GM23338 (cell line): ENCODE data around the gene CMBL. TPM values are rescaled to one million over a fixed set of nuclear protein-coding genes. Genes with fewer than 3 reads are reported as not detected.

ENCODE experiments used
- ATAC-seq: fragments of 200-7000 bp; cut with Tn5 transposase; 3 replicates; pipeline ENCODE4 v1.9.1; 2020
- DNase-seq: peaks from one replicate; pipeline ENCODE4 v3.0.0-alpha.2; 2015; ENCODE audit warnings: low spot score
- H2AFZ ChIP-seq: fragments of 200-600 bp; sonication (generic); 2 replicates; pipeline ENCODE4 v1.8.0; 2016; ENCODE audit warnings: antibody characterized with exemption, mild to moderate bottlenecking, moderate library complexity
- H3F3A ChIP-seq: fragments of 200-600 bp; sonication (generic); replicated peaks from 2 replicates; pipeline ENCODE4 v1.8.0; 2017; ENCODE audit warnings: antibody characterized with exemption, mixed run types, low read depth
- H3K27ac ChIP-seq: fragments of 200-600 bp; sonication (generic); 2 replicates; pipeline ENCODE4 v1.6.1; 2016; ENCODE audit warnings: low read depth
- H3K27me3 ChIP-seq: fragments of 200-600 bp; sonication (generic); 2 replicates; pipeline ENCODE4 v1.8.0; 2016; ENCODE audit warnings: mild to moderate bottlenecking, mixed run types, moderate library complexity; ENCODE audit not compliant: insufficient read depth
- H3K36me3 ChIP-seq: fragments of 200-600 bp; sonication (generic); 2 replicates; pipeline ENCODE4 v1.8.0; 2016; ENCODE audit warnings: mild to moderate bottlenecking; ENCODE audit not compliant: insufficient read depth
- H3K4me1 ChIP-seq: fragments of 200-600 bp; sonication (generic); 2 replicates; pipeline ENCODE4 v1.8.0; 2016; ENCODE audit warnings: mild to moderate bottlenecking, moderate library complexity; ENCODE audit not compliant: insufficient read depth
- H3K4me2 ChIP-seq: fragments of 200-600 bp; sonication (generic); 2 replicates; pipeline ENCODE4 v1.7.1; 2017; ENCODE audit warnings: mixed run types
- H3K4me3 ChIP-seq: fragments of 200-600 bp; sonication (generic); 2 replicates; pipeline ENCODE4 v1.6.1; 2016; ENCODE audit warnings: mixed run types
- H3K79me2 ChIP-seq: fragments of 200-600 bp; sonication (generic); replicated peaks from 2 replicates; pipeline ENCODE4 v1.8.0; 2017; ENCODE audit warnings: mild to moderate bottlenecking; ENCODE audit not compliant: insufficient read depth
- H3K9me2 ChIP-seq: fragments of 200-600 bp; sonication (generic); 2 replicates; pipeline ENCODE4 v1.8.0; 2017; ENCODE audit not compliant: insufficient read depth
- H4K20me1 ChIP-seq: fragments of 200-600 bp; sonication (generic); replicated peaks from 2 replicates; pipeline ENCODE4 v1.8.0; 2017; ENCODE audit warnings: mild to moderate bottlenecking; ENCODE audit not compliant: insufficient read depth
- H3K27ac Mint-ChIP-seq: 2 replicates; pipeline ENCODE4 v1.8.0; 2020; ENCODE audit warnings: inconsistent platforms, mild to moderate bottlenecking, moderate library complexity, mixed read lengths
- H3K27me3 Mint-ChIP-seq: 3 replicates; pipeline ENCODE4 v1.8.0; 2022; ENCODE audit warnings: low read depth, mild to moderate bottlenecking, moderate library complexity, mixed read lengths, inconsistent platforms; ENCODE audit not compliant: insufficient read depth, poor library complexity
- H3K36me3 Mint-ChIP-seq: 3 replicates; pipeline ENCODE4 v1.8.0; 2021; ENCODE audit warnings: low read depth, mild to moderate bottlenecking, inconsistent platforms, moderate library complexity, mixed read lengths
- H3K4me1 Mint-ChIP-seq: 3 replicates; pipeline ENCODE4 v1.8.0; 2020; ENCODE audit warnings: mild to moderate bottlenecking, inconsistent platforms, mixed read lengths
- H3K4me3 Mint-ChIP-seq: 3 replicates; pipeline ENCODE4 v1.8.0; 2021; ENCODE audit warnings: moderate library complexity, mild to moderate bottlenecking, inconsistent platforms, mixed read lengths
- H3K9me3 Mint-ChIP-seq: 3 replicates; pipeline ENCODE4 v1.8.0; 2020; ENCODE audit warnings: moderate library complexity, mild to moderate bottlenecking, inconsistent platforms, mixed read lengths
- EZH2 ChIP-seq: fragments of 200-600 bp; sonication (generic); IDR thresholded peaks from one replicate; pipeline ENCODE4 v1.8.0; 2017; ENCODE audit warnings: antibody characterized with exemption, mild to moderate bottlenecking, low read depth; ENCODE audit not compliant: unreplicated experiment
- EZH2phosphoT487 ChIP-seq: fragments of 200-600 bp; sonication (generic); IDR thresholded peaks from one replicate; pipeline ENCODE4 v1.8.1; 2018; ENCODE audit warnings: antibody characterized with exemption; ENCODE audit not compliant: unreplicated experiment
- JUNB ChIP-seq: IDR thresholded peaks from one replicate; pipeline ENCODE4 v1.6.1; 2016; ENCODE audit warnings: antibody characterized with exemption; ENCODE audit not compliant: unreplicated experiment
- ZNF114 ChIP-seq: fragments of 250-450 bp; sonication (Bioruptor Pico); IDR thresholded peaks from 2 replicates; pipeline ENCODE4 v1.5.0; 2020; ENCODE audit warnings: mild to moderate bottlenecking, moderate library complexity
- ZNF331 ChIP-seq: fragments of 250-450 bp; sonication (Bioruptor Pico); IDR thresholded peaks from 2 replicates; pipeline ENCODE4 v1.5.0; 2020; ENCODE audit warnings: low read depth, mild to moderate bottlenecking, moderate library complexity
- polyA plus RNA-seq: library from polyadenylated mRNA; unstranded; fragments of >200 nt; fragmentation: Nextera tagmentation; extraction: Ambion mirVana; gene quantifications from 2 replicates; pipeline ENCODE4 v1.2.1, GENCODE V29; 2016
- total RNA-seq: library from RNA; depleted of rRNA; stranded (reverse); fragments of >200 nt; shearing (Covaris generic); gene quantifications from 2 replicates; pipeline ENCODE4 v1.2.3, GENCODE V29; 2014
- TF ChIP-seq, protein P1 (sequence below), 2 experiments: fragments of 200-600 bp in 1 of 2; sonication (generic) in 1 of 2; conservative IDR thresholded peaks; 2 replicates each; pipeline versions ENCODE4 v1.5.1 to v1.6.1; 2016 to 2017; ENCODE audit warnings: antibody characterized with exemption in 2 of 2, low read depth in 2 of 2, mild to moderate bottlenecking in 2 of 2, moderate library complexity in 1 of 2
- TF ChIP-seq, protein P2 (sequence below): IDR thresholded peaks from one replicate; pipeline ENCODE4 v1.6.1; 2018; ENCODE audit warnings: antibody characterized with exemption; ENCODE audit not compliant: unreplicated experiment
- TF ChIP-seq, protein P3 (sequence below): fragments of 250-450 bp; sonication (Bioruptor Pico); IDR thresholded peaks from 2 replicates; pipeline ENCODE4 v1.5.0; 2020; ENCODE audit warnings: mild to moderate bottlenecking, moderate library complexity
- TF ChIP-seq, protein P4 (sequence below): IDR thresholded peaks from 2 replicates; pipeline ENCODE4 v1.6.1; 2016; ENCODE audit warnings: antibody characterized with exemption

The CMBL gene
- total and polyA plus RNA-seq, 2 experiments from 2014 or later = 13.2 to 24.1 TPM

DNA sequence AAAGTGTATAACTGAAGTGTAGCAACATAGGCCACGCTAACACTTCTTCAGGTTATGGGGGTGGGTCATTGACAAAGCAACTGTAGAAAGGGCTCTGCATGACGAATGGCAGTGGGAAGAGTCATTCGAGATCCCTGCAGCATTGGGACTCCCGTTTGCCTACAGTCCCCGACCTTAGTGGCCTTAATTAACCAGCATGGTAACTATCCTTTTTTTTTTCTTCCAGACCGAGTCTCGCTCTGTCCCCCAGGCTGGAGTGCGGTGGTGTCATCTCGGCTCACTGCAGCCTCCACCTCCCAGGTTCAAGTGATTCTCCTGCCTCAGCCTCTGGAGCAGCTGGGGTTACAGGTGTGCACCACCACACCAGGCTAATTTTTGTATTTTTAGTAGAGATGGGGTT lies 14.2 kb upstream of the CMBL start:
- H3K27ac Mint-ChIP-seq = no peak overlapping the region

More for the DNA sequence above, 14.2 kb upstream of the CMBL start:
- Histone ChIP-seq H3K4me2 (no peak overlapping the region), H3F3A (no peaks in the 10 kb centered on the region), H3K27ac (no peak overlapping the region), H3K4me3 (no peak overlapping the region), H4K20me1 (no peaks in the 10 kb centered on the region), H3K27me3 (no peaks in the 10 kb centered on the region), H3K4me1 (no peaks in the 10 kb centered on the region), H3K79me2 (no peaks in the 10 kb centered on the region), H3K9me2 (no peaks in the 10 kb centered on the region; the same call in 1 of the 2 replicates), H3K36me3 (no peaks in the 10 kb centered on the region), H2AFZ (no peak overlapping the region)
- TF ChIP-seq, protein P1, sequence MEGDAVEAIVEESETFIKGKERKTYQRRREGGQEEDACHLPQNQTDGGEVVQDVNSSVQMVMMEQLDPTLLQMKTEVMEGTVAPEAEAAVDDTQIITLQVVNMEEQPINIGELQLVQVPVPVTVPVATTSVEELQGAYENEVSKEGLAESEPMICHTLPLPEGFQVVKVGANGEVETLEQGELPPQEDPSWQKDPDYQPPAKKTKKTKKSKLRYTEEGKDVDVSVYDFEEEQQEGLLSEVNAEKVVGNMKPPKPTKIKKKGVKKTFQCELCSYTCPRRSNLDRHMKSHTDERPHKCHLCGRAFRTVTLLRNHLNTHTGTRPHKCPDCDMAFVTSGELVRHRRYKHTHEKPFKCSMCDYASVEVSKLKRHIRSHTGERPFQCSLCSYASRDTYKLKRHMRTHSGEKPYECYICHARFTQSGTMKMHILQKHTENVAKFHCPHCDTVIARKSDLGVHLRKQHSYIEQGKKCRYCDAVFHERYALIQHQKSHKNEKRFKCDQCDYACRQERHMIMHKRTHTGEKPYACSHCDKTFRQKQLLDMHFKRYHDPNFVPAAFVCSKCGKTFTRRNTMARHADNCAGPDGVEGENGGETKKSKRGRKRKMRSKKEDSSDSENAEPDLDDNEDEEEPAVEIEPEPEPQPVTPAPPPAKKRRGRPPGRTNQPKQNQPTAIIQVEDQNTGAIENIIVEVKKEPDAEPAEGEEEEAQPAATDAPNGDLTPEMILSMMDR (conservative IDR thresholded peaks at IDR 0.05; ENCODE audit: low read depth in 2 of 2) = no peak
- TF ChIP-seq JUNB (no peak), ZNF114 (CRISPR knock-in tag) (no peak), ZNF331 (CRISPR knock-in tag) (no peak), EZH2 (no peak), EZH2phosphoT487 (no peak)
- TF ChIP-seq, protein P2, sequence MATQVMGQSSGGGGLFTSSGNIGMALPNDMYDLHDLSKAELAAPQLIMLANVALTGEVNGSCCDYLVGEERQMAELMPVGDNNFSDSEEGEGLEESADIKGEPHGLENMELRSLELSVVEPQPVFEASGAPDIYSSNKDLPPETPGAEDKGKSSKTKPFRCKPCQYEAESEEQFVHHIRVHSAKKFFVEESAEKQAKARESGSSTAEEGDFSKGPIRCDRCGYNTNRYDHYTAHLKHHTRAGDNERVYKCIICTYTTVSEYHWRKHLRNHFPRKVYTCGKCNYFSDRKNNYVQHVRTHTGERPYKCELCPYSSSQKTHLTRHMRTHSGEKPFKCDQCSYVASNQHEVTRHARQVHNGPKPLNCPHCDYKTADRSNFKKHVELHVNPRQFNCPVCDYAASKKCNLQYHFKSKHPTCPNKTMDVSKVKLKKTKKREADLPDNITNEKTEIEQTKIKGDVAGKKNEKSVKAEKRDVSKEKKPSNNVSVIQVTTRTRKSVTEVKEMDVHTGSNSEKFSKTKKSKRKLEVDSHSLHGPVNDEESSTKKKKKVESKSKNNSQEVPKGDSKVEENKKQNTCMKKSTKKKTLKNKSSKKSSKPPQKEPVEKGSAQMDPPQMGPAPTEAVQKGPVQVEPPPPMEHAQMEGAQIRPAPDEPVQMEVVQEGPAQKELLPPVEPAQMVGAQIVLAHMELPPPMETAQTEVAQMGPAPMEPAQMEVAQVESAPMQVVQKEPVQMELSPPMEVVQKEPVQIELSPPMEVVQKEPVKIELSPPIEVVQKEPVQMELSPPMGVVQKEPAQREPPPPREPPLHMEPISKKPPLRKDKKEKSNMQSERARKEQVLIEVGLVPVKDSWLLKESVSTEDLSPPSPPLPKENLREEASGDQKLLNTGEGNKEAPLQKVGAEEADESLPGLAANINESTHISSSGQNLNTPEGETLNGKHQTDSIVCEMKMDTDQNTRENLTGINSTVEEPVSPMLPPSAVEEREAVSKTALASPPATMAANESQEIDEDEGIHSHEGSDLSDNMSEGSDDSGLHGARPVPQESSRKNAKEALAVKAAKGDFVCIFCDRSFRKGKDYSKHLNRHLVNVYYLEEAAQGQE = no peak
- TF ChIP-seq, protein P3, sequence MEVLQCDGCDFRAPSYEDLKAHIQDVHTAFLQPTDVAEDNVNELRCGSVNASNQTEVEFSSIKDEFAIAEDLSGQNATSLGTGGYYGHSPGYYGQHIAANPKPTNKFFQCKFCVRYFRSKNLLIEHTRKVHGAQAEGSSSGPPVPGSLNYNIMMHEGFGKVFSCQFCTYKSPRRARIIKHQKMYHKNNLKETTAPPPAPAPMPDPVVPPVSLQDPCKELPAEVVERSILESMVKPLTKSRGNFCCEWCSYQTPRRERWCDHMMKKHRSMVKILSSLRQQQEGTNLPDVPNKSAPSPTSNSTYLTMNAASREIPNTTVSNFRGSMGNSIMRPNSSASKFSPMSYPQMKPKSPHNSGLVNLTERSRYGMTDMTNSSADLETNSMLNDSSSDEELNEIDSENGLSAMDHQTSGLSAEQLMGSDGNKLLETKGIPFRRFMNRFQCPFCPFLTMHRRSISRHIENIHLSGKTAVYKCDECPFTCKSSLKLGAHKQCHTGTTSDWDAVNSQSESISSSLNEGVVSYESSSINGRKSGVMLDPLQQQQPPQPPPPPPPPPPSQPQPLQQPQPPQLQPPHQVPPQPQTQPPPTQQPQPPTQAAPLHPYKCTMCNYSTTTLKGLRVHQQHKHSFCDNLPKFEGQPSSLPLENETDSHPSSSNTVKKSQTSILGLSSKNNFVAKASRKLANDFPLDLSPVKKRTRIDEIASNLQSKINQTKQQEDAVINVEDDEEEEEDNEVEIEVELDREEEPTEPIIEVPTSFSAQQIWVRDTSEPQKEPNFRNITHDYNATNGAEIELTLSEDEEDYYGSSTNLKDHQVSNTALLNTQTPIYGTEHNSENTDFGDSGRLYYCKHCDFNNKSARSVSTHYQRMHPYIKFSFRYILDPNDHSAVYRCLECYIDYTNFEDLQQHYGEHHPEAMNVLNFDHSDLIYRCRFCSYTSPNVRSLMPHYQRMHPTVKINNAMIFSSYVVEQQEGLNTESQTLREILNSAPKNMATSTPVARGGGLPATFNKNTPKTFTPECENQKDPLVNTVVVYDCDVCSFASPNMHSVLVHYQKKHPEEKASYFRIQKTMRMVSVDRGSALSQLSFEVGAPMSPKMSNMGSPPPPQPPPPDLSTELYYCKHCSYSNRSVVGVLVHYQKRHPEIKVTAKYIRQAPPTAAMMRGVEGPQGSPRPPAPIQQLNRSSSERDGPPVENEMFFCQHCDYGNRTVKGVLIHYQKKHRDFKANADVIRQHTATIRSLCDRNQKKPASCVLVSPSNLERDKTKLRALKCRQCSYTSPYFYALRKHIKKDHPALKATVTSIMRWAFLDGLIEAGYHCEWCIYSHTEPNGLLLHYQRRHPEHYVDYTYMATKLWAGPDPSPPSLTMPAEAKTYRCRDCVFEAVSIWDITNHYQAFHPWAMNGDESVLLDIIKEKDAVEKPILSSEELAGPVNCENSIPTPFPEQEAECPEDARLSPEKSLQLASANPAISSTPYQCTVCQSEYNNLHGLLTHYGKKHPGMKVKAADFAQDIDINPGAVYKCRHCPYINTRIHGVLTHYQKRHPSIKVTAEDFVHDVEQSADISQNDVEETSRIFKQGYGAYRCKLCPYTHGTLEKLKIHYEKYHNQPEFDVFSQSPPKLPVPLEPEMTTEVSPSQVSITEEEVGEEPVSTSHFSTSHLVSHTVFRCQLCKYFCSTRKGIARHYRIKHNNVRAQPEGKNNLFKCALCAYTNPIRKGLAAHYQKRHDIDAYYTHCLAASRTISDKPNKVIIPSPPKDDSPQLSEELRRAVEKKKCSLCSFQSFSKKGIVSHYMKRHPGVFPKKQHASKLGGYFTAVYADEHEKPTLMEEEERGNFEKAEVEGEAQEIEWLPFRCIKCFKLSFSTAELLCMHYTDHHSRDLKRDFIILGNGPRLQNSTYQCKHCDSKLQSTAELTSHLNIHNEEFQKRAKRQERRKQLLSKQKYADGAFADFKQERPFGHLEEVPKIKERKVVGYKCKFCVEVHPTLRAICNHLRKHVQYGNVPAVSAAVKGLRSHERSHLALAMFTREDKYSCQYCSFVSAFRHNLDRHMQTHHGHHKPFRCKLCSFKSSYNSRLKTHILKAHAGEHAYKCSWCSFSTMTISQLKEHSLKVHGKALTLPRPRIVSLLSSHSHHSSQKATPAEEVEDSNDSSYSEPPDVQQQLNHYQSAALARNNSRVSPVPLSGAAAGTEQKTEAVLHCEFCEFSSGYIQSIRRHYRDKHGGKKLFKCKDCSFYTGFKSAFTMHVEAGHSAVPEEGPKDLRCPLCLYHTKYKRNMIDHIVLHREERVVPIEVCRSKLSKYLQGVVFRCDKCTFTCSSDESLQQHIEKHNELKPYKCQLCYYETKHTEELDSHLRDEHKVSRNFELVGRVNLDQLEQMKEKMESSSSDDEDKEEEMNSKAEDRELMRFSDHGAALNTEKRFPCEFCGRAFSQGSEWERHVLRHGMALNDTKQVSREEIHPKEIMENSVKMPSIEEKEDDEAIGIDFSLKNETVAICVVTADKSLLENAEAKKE (CRISPR knock-in tag) = no peak
- TF ChIP-seq, protein P4, sequence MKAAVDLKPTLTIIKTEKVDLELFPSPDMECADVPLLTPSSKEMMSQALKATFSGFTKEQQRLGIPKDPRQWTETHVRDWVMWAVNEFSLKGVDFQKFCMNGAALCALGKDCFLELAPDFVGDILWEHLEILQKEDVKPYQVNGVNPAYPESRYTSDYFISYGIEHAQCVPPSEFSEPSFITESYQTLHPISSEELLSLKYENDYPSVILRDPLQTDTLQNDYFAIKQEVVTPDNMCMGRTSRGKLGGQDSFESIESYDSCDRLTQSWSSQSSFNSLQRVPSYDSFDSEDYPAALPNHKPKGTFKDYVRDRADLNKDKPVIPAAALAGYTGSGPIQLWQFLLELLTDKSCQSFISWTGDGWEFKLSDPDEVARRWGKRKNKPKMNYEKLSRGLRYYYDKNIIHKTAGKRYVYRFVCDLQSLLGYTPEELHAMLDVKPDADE = no peak
- DNase-seq = no peak
- Mint-ChIP-seq H3K36me3 (no peaks in the 10 kb centered on the region), H3K4me3 (no peak overlapping the region), H3K4me1 (no peaks in the 10 kb centered on the region), H3K27me3 (peaks cover 7% of the 10 kb centered on the region), H3K9me3 (no peaks in the 10 kb centered on the region)
- no peak for ATAC-seq
